MM.1S (cell line): Measurements from ENCODE around the gene RAB35.

ENCODE experiments used
- CTCF ChIP-seq: fragments of 300-600 bp; sonication (generic); IDR thresholded peaks from 2 replicates; pipeline ENCODE4 v1.5.1; 2016; ENCODE audit warnings: antibody characterized with exemption, low read length, mixed read lengths
- EZH2 ChIP-seq: fragments of 300-600 bp; sonication (generic); optimal IDR thresholded peaks from 2 replicates; pipeline ENCODE3; 2017; ENCODE audit warnings: low read depth, mild to moderate bottlenecking, antibody characterized with exemption, low read length, mixed read lengths

GRCh38 chr12:120117961-120118320 is 1.4 kb upstream of the RAB35 start:
- TF ChIP-seq EZH2, result no peak
- no peak for TF ChIP-seq CTCF
